GM12878 (cell line): ENCODE data around the gene PITPNC1. TPM values are rescaled to one million over a fixed set of nuclear protein-coding genes. Genes with fewer than 3 reads are reported as not detected.
"Not testable (repeated sequence)": the region's sequence is repeated elsewhere in the genome, so short reads cannot be mapped to it uniquely, and the experiment has no call there.

Experiments
- ATAC-seq: fragments of 200-7000 bp; cut with Tn5 transposase; 3 replicates; pipeline ENCODE4 v1.9.1; 2020; ENCODE audit warnings: mild to moderate bottlenecking, moderate library complexity
- BruUV-seq: library from RNA; stranded (reverse); fragments of 400-500 nt; replicated peaks from 2 replicates; lab custom pipeline; 2021; lab: Mats Ljungman, UMichigan
- CTCF ChIA-PET: fragments of 300-600 bp; sonication (Branson Sonifier 250); formaldehyde crosslinking; extraction: SDS; loops from one replicate; lab custom pipeline; 2021; ENCODE audit warnings: inconsistent platforms; lab: Yijun Ruan, JAX
- POLR2A ChIA-PET: fragments of 350-600 bp; formaldehyde crosslinking; extraction: SDS; loops from one replicate; lab custom pipeline; 2021; ENCODE audit warnings: inconsistent platforms; lab: Charles Lee
- RAD21 ChIA-PET: fragments of 300-600 bp; sonication (Branson Sonifier 250); formaldehyde crosslinking; loops from one replicate; lab custom pipeline; 2023; ENCODE audit warnings: antibody characterized with exemption; ENCODE audit not compliant: unreplicated experiment; lab: Charles Lee
- SMC1A ChIA-PET: fragments of 300-600 bp; sonication (Branson Sonifier 250); formaldehyde crosslinking; loops from one replicate; lab custom pipeline; 2023; ENCODE audit not compliant: unreplicated experiment, uncharacterized antibody; lab: Charles Lee
- DNase-seq: peaks from one replicate; pipeline ENCODE4 v3.0.0-alpha.2; 2011; ENCODE audit warnings: low read depth, low spot score
- FAIRE-seq: peaks from 3 replicates; lab custom pipeline; 2011; peaks lifted over from hg19 to GRCh38; lab: Jason Lieb, UNC
- H2AFZ ChIP-seq: 2 replicates; pipeline ENCODE4 v1.6.0; 2011; ENCODE audit warnings: low read depth, low read length, control low read depth; ENCODE audit not compliant: control insufficient read depth
- H3K27ac ChIP-seq: 2 replicates; pipeline ENCODE4 v1.5.1; 2011; ENCODE audit warnings: control low read depth; ENCODE audit not compliant: control insufficient read depth, insufficient read depth
- H3K27me3 ChIP-seq, 2 experiments: replicated peaks in 1 of 2; 2 replicates each; pipeline versions ENCODE4 v1.6.0 to v1.6.1; 2011; ENCODE audit warnings: low read length in 1 of 2; ENCODE audit not compliant: control insufficient read depth in 2 of 2, insufficient read depth in 2 of 2
- H3K36me3 ChIP-seq, 2 experiments: 2 replicates each; pipeline ENCODE4 v1.5.1; 2011; ENCODE audit warnings: low read length in 1 of 2; ENCODE audit not compliant: control insufficient read depth in 2 of 2, insufficient read depth in 2 of 2
- H3K4me1 ChIP-seq: 2 replicates; pipeline ENCODE4 v1.6.1; 2011; ENCODE audit warnings: mild to moderate bottlenecking, low read length, moderate library complexity, mixed read lengths; ENCODE audit not compliant: control insufficient read depth, insufficient read depth
- H3K4me2 ChIP-seq: 2 replicates; pipeline ENCODE4 v1.6.0; 2011; ENCODE audit warnings: control low read depth; ENCODE audit not compliant: control insufficient read depth, insufficient read depth
- H3K4me3 ChIP-seq: fragments of 200-600 bp; sonication (generic); 2 replicates; pipeline ENCODE4 v1.5.1; 2016
- H3K79me2 ChIP-seq: 2 replicates; pipeline ENCODE4 v1.6.0; 2011; ENCODE audit warnings: low read length; ENCODE audit not compliant: control insufficient read depth, insufficient read depth
- H3K9ac ChIP-seq: 2 replicates; pipeline ENCODE4 v1.8.0; 2011; ENCODE audit warnings: low read length, control low read depth, mixed read lengths; ENCODE audit not compliant: control insufficient read depth, insufficient read depth
- H3K9me3 ChIP-seq: replicated peaks from 3 replicates; pipeline ENCODE4 v1.5.1; 2011; ENCODE audit warnings: mild to moderate bottlenecking, low read length; ENCODE audit not compliant: control insufficient read depth, insufficient read depth
- H4K20me1 ChIP-seq: 2 replicates; pipeline ENCODE4 v1.6.0; 2011; ENCODE audit not compliant: control insufficient read depth, insufficient read depth
- BHLHE40 ChIP-seq, 2 experiments: fragments of 450-650 bp in 1 of 2; IDR thresholded peaks; 2 replicates each; pipeline ENCODE4 v1.6.1; 2011 to 2017; ENCODE audit warnings: low read depth in 2 of 2, borderline replicate concordance in 1 of 2, improper control_type of control experiment in 1 of 2, low read length in 1 of 2, mild to moderate bottlenecking in 1 of 2
- CEBPB ChIP-seq, 2 experiments: fragments of 150-350 bp in 1 of 2; IDR thresholded peaks; 2 replicates each; pipeline ENCODE4 v1.6.1; 2012 to 2014; ENCODE audit warnings: low read depth in 2 of 2, low read length in 2 of 2, borderline replicate concordance in 1 of 2, inconsistent platforms in 1 of 2
- EP300 ChIP-seq, 2 experiments: fragments of 150-350 bp in 1 of 2; IDR thresholded peaks; 2 replicates each; pipeline ENCODE4 v1.6.1; 2011 to 2012; ENCODE audit warnings: low read depth in 2 of 2, low read length in 2 of 2, borderline replicate concordance in 1 of 2, improper control_type of control experiment in 1 of 2, inconsistent platforms in 1 of 2; ENCODE audit not compliant: control insufficient read depth in 1 of 2
- FOS ChIP-seq: IDR thresholded peaks from 3 replicates; pipeline ENCODE4 v1.6.1; 2011; ENCODE audit warnings: borderline replicate concordance; ENCODE audit not compliant: insufficient read length; ENCODE audit errors: extremely low read depth
- MLLT1 ChIP-seq: fragments of 450-650 bp; IDR thresholded peaks from 2 replicates; pipeline ENCODE4 v1.6.1; 2016; ENCODE audit warnings: mild to moderate bottlenecking
- MYC ChIP-seq: IDR thresholded peaks from 2 replicates; pipeline ENCODE4 v1.6.1; 2011; ENCODE audit warnings: mild to moderate bottlenecking, low read length, moderate library complexity, inconsistent platforms; ENCODE audit not compliant: insufficient read depth, insufficient replicate concordance, insufficient read length, severe bottlenecking
- SIX5 ChIP-seq: IDR thresholded peaks from 2 replicates; pipeline ENCODE4 v1.6.1; 2011; ENCODE audit warnings: mild to moderate bottlenecking, low read depth, low read length, moderate library complexity; ENCODE audit not compliant: severe bottlenecking
- STAT3 ChIP-seq: IDR thresholded peaks from 2 replicates; pipeline ENCODE4 v1.6.1; 2011; ENCODE audit warnings: low read depth, low read length, improper control_type of control experiment
- TAF1 ChIP-seq: IDR thresholded peaks from 2 replicates; pipeline ENCODE4 v1.6.1; 2011; ENCODE audit warnings: mild to moderate bottlenecking, low read depth, low read length, borderline replicate concordance
- TCF3 ChIP-seq: IDR thresholded peaks from 2 replicates; pipeline ENCODE4 v1.6.1; 2012; ENCODE audit warnings: low read depth, mild to moderate bottlenecking, low read length, borderline replicate concordance; ENCODE audit not compliant: insufficient read depth
- ZSCAN29 ChIP-seq: fragments of 450-650 bp; IDR thresholded peaks from 2 replicates; pipeline ENCODE4 v1.6.1; 2017; ENCODE audit warnings: mild to moderate bottlenecking, moderate library complexity
- WGBS: methylation state at CpG from one replicate; pipeline ENCODE4 v1.1.6; 2016; ENCODE audit warnings: low lambda C conversion rate; ENCODE audit not compliant: insufficient replicate concordance, insufficient coverage; ENCODE audit errors: missing lambda C conversion rate; 5-methylcytosine and 5-hydroxymethylcytosine counted together
- in situ Hi-C: fragments of 300-500 bp; cut with MboI; formaldehyde crosslinking; loops from 9 replicates; pipeline ENCODE4 v1.14.3; 2018; ENCODE audit warnings: mixed read lengths
- intact Hi-C: fragments of 100-400 bp; cut with micrococcal nuclease; formaldehyde crosslinking; loops from one replicate; pipeline ENCODE4 v1.14.2; 2022; ENCODE audit not compliant: unreplicated experiment
- polyA plus RNA-seq, 11 experiments: library from polyadenylated mRNA; depleted of rRNA in 4 of 11; unstranded in 6 of 11; stranded (reverse) in 5 of 11; fragments of >200 nt; fragmentation: Nextera tagmentation in 4 of 11; fragmentation: Illumina TruSeq in 1 of 11; extraction: Ambion mirVana in 4 of 11; extraction: Trizol in 1 of 11; gene quantifications; 1 replicate in 1 of 11; 2 replicates in 10 of 11; pipeline versions ENCODE4 v1.2.1 to v1.2.3, GENCODE V29; 2011 to 2016; ENCODE audit warnings: inconsistent platforms in 2 of 11, missing spikeins in 2 of 11, low read depth in 1 of 11
- total RNA-seq, 4 experiments: library from RNA; depleted of rRNA in 3 of 4; stranded (reverse); fragments of >200 nt in 3 of 4; fragmentation: Illumina TruSeq in 1 of 4; extraction: Trizol in 1 of 4; gene quantifications; 2 replicates each; pipeline versions ENCODE4 v1.2.1 to v1.2.3, GENCODE V29; 2013 to 2021

Gene PITPNC1
- total and polyA plus RNA-seq, 10 of the 15 experiments (the other 5 are each of a cell fraction or from before 2014, with no cell fraction given) = 12.2 to 62.4 (median 47.3) TPM

- DNase-seq, intact Hi-C loops, H3K27ac ChIP-seq, FAIRE-seq, H3K4me3 ChIP-seq, H3K4me2 ChIP-seq, H3K9me3 ChIP-seq, H3K9ac ChIP-seq, ATAC-seq, H2AFZ ChIP-seq, BruUV-seq, H3K27me3 ChIP-seq, H3K36me3 ChIP-seq, H4K20me1 ChIP-seq: not testable (repeated sequence)
- 90% methylated on average over 10 of the region's 10 CpGs for WGBS
- RAD21 ChIA-PET = interaction anchor here (0.6 to 6.4 kb wide), 3 partner anchors 9 to 157 kb away, joined by 3 to 44 read pairs (median 8); no protein-coding TSS in a partner anchor
- POLR2A ChIA-PET = interaction anchor here (0.6 kb wide), 2 partner anchors 181 to 657 kb away, joined by 3 to 4 read pairs; no protein-coding TSS in a partner anchor
- in situ Hi-C loops = loop anchor here (10.0 kb wide), 1 partner anchor 76 kb away; no protein-coding TSS in a partner anchor
- SMC1A ChIA-PET = interaction anchor here (0.5 to 5.5 kb wide), 10 partner anchors 8 to 222 kb away, joined by 3 to 48 read pairs (median 4); no protein-coding TSS in a partner anchor
- H3K79me2 ChIP-seq = peaks cover 71% of the 10 kb centered on the region
- H3K4me1 ChIP-seq = peaks cover 36% of the 10 kb centered on the region
- CTCF ChIA-PET = interaction anchor here (0.7 to 19.8 kb wide), 11 partner anchors 10 to 240 kb away, joined by 3 to 291 read pairs (median 5); partner anchors contain the start of gene PITPNC1
These were observed 11.5 kb downstream of the PITPNC1 start for GRCh38 chr17:67388536-67388935.

- no peak for ATAC-seq
- TF ChIP-seq TAF1 (no peak), SIX5 (no peak), TCF3 (no peak), FOS (no peak), BHLHE40 (IDR thresholded peaks at IDR 0.05; ENCODE audit: borderline replicate concordance in 1 of 2, low read depth in 2 of 2, low read length in 1 of 2) (no peak), MYC (no peak), EP300 (IDR thresholded peaks at IDR 0.05; ENCODE audit: borderline replicate concordance in 1 of 2, control insufficient read depth in 1 of 2, low read depth in 2 of 2, low read length in 2 of 2) (no peak), MLLT1 (no peak), ZSCAN29 (no peak), STAT3 (no peak), CEBPB (IDR thresholded peaks at IDR 0.05; ENCODE audit: borderline replicate concordance in 1 of 2, low read depth in 2 of 2, low read length in 2 of 2) (no peak)
These were observed 11.9 kb downstream of the PITPNC1 start for GRCh38 chr17:67388986-67389385.

More at GRCh38 chr17:67388986-67389385, 11.9 kb downstream of the PITPNC1 start:
- no peak overlapping the region for H3K4me3 ChIP-seq
- ChIA-PET SMC1A (interaction anchor here (0.6 to 5.5 kb wide), 12 partner anchors 9 to 263 kb away, joined by 3 to 48 read pairs (median 3); no protein-coding TSS in a partner anchor), RAD21 (interaction anchor here (1.2 to 6.4 kb wide), 3 partner anchors 10 to 215 kb away, joined by 3 to 44 read pairs (median 8); no protein-coding TSS in a partner anchor), CTCF (interaction anchor here (0.7 to 19.8 kb wide), 9 partner anchors 10 to 240 kb away, joined by 3 to 291 read pairs (median 4); no protein-coding TSS in a partner anchor), POLR2A (interaction anchor here (1.3 kb wide), 1 partner anchor 10 kb away, joined by 4 read pairs; no protein-coding TSS in a partner anchor)
- H3K9me3 ChIP-seq = no peaks in the 10 kb centered on the region; the same call in 2 of the 3 replicates
- peaks cover 36% of the 10 kb centered on the region for H3K4me1 ChIP-seq
- no peak overlapping the region for H3K9ac ChIP-seq
- FAIRE-seq (peak; percentile 13), DNase-seq (no peak)
- in situ Hi-C loops = loop anchor here (10.0 kb wide), 1 partner anchor 76 kb away; no protein-coding TSS in a partner anchor
- H4K20me1 ChIP-seq = no peaks in the 10 kb centered on the region
- peaks cover 0 to 2% of the 10 kb centered on the region in 2 experiments; a peak in 3 of 4 replicates for H3K36me3 ChIP-seq
- no peaks in the 10 kb centered on the region for H3K27me3 ChIP-seq
- peak overlapping the region; percentile 44; the same call in 1 of the 2 replicates for H3K4me2 ChIP-seq
- WGBS = 89% methylated on average over 4 of the region's 4 CpGs
- peaks cover 72% of the 10 kb centered on the region for H3K79me2 ChIP-seq
- intact Hi-C loops = no loop called here
- no TSS peak for BruUV-seq
- H3K27ac ChIP-seq = peak overlapping the region; percentile 57
- H2AFZ ChIP-seq = no peak overlapping the region
